ENCODE results near the gene PDE4B.

DNA sequence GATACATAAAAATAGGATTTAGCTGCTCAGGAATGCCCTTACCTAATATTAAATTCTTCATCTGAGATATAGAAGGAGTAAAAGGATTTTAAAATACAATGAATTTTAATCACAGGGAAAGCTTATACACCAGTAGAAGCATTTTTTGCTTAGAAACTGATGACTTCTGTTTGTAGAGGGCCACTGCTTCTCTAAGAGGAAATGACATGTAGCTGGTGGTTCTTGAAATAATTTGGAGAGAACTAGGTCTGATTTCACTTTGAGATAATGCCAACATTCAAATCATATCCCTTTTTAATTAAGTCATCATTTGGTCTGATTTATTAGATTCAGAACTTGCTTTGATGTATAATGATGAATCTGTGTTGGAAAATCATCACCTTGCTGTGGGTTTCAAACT is 574.7 kb downstream of the PDE4B start:
- TF ChIP-seq ZNF551 (CRISPR knock-in tag; IDR thresholded peaks at IDR 0.05): no peak
- TF ChIP-seq TAF1 (IDR thresholded peaks at IDR 0.05; ENCODE audit: control insufficient read depth, extremely low read depth, insufficient read depth, low read length, severe bottlenecking): no peak
- TF ChIP-seq, protein P1, sequence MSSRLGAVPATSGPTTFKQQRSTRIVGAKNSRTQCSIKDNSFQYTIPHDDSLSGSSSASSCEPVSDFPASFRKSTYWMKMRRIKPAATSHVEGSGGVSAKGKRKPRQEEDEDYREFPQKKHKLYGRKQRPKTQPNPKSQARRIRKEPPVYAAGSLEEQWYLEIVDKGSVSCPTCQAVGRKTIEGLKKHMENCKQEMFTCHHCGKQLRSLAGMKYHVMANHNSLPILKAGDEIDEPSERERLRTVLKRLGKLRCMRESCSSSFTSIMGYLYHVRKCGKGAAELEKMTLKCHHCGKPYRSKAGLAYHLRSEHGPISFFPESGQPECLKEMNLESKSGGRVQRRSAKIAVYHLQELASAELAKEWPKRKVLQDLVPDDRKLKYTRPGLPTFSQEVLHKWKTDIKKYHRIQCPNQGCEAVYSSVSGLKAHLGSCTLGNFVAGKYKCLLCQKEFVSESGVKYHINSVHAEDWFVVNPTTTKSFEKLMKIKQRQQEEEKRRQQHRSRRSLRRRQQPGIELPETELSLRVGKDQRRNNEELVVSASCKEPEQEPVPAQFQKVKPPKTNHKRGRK (tag; IDR thresholded peaks at IDR 0.05): no peak
- no peak for TF ChIP-seq ZNF175 (CRISPR knock-in tag; IDR thresholded peaks at IDR 0.05; ENCODE audit: low read depth)
- TF ChIP-seq CBX2 (IDR thresholded peaks at IDR 0.05; ENCODE audit: insufficient read depth, low read length, poor library complexity, severe bottlenecking): no peak
- TF ChIP-seq, protein P2, sequence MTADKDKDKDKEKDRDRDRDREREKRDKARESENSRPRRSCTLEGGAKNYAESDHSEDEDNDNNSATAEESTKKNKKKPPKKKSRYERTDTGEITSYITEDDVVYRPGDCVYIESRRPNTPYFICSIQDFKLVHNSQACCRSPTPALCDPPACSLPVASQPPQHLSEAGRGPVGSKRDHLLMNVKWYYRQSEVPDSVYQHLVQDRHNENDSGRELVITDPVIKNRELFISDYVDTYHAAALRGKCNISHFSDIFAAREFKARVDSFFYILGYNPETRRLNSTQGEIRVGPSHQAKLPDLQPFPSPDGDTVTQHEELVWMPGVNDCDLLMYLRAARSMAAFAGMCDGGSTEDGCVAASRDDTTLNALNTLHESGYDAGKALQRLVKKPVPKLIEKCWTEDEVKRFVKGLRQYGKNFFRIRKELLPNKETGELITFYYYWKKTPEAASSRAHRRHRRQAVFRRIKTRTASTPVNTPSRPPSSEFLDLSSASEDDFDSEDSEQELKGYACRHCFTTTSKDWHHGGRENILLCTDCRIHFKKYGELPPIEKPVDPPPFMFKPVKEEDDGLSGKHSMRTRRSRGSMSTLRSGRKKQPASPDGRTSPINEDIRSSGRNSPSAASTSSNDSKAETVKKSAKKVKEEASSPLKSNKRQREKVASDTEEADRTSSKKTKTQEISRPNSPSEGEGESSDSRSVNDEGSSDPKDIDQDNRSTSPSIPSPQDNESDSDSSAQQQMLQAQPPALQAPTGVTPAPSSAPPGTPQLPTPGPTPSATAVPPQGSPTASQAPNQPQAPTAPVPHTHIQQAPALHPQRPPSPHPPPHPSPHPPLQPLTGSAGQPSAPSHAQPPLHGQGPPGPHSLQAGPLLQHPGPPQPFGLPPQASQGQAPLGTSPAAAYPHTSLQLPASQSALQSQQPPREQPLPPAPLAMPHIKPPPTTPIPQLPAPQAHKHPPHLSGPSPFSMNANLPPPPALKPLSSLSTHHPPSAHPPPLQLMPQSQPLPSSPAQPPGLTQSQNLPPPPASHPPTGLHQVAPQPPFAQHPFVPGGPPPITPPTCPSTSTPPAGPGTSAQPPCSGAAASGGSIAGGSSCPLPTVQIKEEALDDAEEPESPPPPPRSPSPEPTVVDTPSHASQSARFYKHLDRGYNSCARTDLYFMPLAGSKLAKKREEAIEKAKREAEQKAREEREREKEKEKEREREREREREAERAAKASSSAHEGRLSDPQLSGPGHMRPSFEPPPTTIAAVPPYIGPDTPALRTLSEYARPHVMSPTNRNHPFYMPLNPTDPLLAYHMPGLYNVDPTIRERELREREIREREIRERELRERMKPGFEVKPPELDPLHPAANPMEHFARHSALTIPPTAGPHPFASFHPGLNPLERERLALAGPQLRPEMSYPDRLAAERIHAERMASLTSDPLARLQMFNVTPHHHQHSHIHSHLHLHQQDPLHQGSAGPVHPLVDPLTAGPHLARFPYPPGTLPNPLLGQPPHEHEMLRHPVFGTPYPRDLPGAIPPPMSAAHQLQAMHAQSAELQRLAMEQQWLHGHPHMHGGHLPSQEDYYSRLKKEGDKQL (CRISPR knock-in tag; IDR thresholded peaks at IDR 0.05; ENCODE audit: borderline replicate concordance): no peak
- no peak for TF ChIP-seq ZNF282 (CRISPR knock-in tag; IDR thresholded peaks at IDR 0.05)
